Left ventricle myocardium superior (tissue), 1 donor: ENCODE results near the gene ABCB4. TPM values are rescaled to one million over a fixed set of nuclear protein-coding genes. Genes with fewer than 3 reads are reported as not detected.
"Not testable (repeated sequence)": the region's sequence is repeated elsewhere in the genome, so short reads cannot be mapped to it uniquely, and the experiment has no call there.

Experiments used
- ATAC-seq: fragments of 200-7000 bp; cut with Tn5 transposase; one replicate; pipeline ENCODE4 v1.9.1; 2020; ENCODE audit warnings: mild to moderate bottlenecking, moderate library complexity
- DNase-seq: peaks from one replicate; pipeline ENCODE4 v3.0.0-alpha.2; 2020
- intact Hi-C: fragments of 100-400 bp; cut with micrococcal nuclease; formaldehyde crosslinking; loops from one replicate; pipeline ENCODE4 v1.11.0; 2022
- total RNA-seq: library from RNA; stranded (reverse); fragmentation: NEBNext Ultra II Directional; extraction: Animal tissue kit (Norgen Biotek cat#: 25700); gene quantifications from one replicate; pipeline ENCODE4 v1.2.1, GENCODE V29; 2021
- donor health status: DM: no; HTN: yes; CAD: no; lungs with severe emphysema.

Gene ABCB4
- total RNA-seq, 1 donor from 2014 or later, result 5.7 TPM

DNA sequence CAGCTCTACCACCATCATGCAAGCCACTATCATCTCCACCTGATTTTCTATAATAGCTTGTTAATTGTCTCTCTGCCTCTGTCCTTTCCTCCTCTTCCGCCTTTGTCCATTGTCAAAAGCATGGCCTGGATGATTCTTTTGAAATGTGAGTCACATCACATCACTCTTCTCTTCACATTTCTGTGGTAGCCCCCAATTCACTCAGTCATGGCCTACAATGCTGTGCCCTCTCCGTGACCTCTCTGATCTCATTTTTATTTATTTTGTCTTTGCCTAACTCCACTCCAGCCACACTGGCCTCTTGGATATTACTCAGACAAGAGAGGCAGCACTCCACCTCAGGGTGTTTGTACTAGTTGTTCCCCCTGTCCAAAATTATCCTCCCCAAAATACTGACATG lies 4.9 kb upstream of the ABCB4 start:
- DNase-seq, result no peak
- intact Hi-C loops, result no loop called here
- no peak for ATAC-seq

DNA sequence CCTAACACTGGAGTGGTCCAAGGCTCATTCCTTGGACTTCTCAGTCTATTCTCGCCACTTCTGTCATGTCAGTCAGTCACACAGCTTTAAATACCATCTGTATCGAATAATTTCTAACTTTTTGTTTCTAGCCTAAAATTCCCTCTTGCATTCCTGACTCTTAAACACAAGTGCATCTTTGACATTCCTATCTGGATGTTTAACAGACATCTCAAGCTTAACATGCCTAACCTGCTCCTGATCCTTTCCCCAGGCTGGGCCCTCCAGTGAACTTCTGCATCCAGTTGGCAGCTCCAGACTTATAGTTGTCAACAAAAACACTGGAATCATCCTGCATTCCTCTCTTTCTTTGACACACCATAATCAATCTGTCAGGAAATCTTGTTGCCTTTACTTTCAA lies 4.5 kb upstream of the ABCB4 start:
- intact Hi-C loops, result no loop called here
- ATAC-seq (no peak), DNase-seq (no peak)

DNA sequence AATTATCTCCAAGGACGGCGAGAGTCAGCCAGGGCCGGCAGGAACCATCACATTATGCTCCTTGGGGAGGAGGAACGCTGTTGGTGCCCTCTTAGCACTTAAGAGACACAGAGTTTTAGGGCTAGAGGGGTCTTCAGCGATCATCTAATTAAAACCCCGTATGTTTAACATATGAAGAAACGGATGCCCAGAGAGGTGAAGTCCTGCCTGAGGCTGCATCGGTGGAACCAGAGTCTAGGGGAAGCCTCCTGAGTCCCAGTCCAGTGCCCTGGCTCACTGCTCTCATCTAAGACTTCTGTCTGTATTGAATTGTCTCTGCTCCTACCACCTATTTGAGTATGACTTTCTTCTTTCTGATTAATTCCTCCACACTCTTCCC lies 688 bp upstream of the ABCB4 start:
- DNase-seq, result no peak
- no peak for ATAC-seq
- intact Hi-C loops, result no loop called here

DNA sequence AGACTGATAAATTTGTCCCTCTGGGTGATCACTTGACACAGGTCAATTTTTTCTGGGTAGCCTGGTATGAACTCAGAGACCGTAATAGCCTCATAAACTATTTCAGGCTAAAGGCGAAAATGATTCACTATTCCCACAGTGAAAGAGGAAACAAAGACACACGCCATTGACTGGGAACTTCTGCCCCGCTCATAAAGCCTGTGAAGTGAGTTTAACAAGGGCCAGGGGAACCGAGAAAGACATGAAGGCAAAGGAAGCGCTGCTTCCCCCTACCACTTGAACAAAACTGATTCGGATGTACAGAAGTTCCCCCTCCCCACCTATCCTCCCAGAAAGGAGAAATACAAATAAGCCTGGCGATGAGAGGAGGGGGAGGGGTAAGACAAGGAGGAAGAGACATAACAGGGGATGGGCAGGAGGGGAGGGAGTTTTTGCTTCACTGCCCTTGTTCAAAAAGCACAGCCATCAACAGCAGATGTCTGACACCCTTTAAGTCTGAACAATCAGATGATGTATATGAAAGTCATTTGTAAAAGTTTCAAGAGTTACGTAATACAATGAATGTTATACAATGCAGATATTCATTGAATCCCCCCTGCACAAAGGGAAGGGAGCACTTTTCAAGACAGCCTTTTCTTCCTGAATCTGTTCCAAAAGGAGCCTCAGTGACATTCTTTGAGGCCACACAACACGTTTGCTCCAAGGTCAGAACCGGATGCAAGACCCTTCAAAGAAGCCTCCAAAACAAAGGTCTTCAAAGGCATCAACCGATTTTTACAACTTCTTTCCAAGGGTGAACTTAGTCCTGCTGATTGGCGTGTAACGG lies 734 bp downstream of the ABCB4 start:
- DNase-seq (no peak), ATAC-seq (peak; percentile 83)
- intact Hi-C loops, result no loop called here

DNA sequence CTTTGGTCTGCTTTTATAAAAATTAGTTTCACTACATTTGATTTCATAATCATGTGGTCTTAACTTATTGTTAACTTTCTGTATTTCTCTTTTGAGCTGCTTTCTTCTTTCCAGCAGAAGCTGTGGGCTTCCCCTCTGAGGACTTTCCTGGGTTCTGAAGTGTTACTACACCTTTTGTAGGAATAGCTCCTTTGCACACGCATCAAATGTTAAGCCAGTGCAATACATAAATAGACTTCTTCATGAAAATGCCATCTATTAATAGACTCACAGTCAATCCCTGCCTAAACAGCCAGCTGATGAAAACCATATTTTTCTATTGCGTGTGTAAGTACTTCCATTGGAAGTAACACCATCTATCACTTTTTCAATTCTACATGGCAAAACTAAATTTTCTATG lies 1.5 kb downstream of the ABCB4 start:
- no peak for DNase-seq
- ATAC-seq, result peak; percentile 81
- intact Hi-C loops, result no loop called here

DNA sequence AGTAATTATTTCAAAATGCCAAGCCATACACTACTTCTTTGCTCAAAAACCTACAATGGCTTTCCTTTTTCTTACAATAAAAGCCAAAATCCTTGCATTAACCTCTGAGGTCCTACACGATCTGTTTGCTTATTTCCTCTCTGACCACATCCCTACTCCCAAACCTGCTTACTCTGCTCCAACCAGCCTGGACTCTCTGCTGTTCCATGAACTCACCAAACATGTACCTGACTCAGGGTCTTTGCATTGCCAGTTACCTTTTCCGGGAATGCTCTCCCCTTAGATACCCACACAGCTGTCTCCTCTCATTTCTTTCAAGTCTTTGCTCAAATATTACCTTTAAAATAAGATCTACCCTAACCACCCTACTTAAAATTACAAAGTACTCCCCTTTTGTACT lies 2.3 kb downstream of the ABCB4 start:
- intact Hi-C loops, result no loop called here
- ATAC-seq (peak; percentile 13), DNase-seq (no peak)

DNA sequence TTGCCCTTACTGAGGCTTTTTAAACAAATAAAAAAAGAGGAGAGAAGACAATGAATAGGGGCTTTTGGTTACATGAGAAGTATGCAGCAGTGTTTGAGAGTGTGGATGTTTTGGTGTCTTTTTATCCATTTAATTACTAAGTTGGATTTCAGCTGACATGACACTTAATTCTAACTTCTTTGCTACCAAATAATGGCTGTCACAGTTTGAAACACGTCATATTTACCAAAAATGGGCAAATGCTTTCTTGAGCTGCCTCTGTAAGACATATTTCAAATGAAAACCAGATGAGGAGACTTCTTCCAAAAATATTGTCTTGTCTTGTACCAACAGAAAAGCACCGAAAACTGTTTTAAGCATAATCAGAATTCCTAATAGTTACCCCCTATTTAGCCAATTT lies 4.0 kb downstream of the ABCB4 start:
- ATAC-seq (no peak), DNase-seq (no peak)
- intact Hi-C loops, result no loop called here

DNA sequence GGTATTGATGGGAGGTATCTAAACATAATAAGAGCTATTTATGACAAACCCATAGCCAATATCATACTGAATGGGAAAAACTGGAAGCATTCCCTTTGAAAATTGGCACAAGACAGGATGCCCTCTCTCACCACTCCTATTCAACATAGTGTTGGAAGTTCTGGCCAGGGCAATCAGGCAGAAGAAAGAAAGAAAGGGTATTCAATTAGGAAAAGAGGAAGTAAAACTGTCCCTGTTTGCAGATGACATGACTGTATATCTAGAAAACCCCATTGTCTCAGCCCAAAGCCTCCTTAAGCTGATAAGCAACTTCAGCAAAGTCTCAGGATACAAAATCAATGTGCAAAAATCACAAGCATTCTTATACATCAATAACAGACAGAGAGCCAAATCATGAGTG lies 6.3 kb downstream of the ABCB4 start:
- DNase-seq, intact Hi-C loops: not testable (repeated sequence)

DNA sequence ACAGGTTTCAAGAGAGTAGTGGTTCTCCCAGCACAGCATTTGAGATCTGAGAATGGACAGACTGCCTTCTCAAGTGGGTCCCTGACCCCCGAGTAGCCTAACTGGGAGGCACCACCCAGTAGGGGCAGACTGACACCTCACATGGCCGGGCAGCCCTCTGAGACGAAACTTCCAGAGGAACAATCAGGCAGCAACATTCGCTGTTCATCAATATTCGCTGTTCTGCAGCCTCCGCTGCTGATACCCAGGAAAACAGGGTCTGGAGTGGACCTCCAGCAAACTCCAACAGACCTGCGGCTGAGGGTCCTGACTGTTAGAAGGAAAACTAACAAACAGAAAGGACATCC lies 10.0 kb downstream of the ABCB4 start:
- intact Hi-C loops, ATAC-seq, DNase-seq: not testable (repeated sequence)

More for the DNA sequence above, 6.3 kb downstream of the ABCB4 start:
- not testable (repeated sequence) for ATAC-seq

DNA sequence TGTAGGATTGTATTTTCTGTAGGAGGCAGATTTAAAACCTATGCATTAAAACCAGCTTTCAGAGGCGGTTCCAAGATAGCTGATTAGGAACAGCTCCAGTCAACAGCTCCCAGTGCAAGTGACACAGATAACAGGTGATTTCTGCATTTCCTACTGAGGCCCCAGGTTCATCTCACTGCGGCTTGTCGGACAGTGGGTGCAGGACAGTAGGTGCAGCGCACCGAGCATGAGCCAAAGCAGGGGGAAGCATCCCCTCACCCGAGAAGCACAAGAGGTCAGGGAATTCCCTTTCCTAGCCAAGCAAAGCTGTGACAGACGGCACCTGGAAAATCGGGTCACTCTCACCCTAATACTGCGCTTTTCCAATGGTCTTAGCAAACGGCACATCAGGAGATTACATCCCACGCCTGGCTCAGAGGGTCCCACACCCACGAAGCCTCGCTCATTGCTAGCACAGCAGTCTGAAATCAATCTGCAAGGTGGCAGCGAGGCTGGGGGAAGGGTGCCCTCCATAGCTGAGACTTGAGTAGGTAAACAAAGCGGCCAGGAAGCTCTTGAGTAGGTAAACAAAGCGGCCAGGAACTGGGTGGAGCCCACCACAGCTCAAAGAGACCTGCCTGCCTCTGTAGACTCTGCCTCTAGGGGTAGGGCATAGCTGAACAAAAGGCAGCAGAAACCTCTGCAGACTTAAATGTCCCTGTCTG lies 10.5 kb downstream of the ABCB4 start:
- intact Hi-C loops, DNase-seq, ATAC-seq: not testable (repeated sequence)

DNA sequence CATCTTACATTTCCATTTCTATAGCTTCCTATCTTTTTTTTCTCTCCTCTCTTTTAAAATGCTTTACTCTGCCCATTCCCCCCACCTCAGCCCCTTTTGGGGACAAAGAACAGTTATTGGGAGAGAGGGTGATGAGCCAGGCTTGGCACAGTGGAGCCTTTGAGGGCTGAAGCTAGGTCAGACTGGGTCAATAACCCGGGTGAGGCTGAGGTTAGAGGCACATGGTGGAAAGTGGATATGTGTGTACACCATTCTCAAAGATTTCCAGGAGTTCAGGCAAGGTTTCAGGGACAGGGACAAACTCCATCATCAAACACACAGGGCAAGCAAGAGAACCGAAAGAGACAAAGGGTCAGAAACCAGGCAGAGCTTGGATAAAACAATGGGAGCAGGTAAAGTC lies 11.5 kb downstream of the ABCB4 start:
- no peak for DNase-seq
- no peak for ATAC-seq
- intact Hi-C loops, result no loop called here

DNA sequence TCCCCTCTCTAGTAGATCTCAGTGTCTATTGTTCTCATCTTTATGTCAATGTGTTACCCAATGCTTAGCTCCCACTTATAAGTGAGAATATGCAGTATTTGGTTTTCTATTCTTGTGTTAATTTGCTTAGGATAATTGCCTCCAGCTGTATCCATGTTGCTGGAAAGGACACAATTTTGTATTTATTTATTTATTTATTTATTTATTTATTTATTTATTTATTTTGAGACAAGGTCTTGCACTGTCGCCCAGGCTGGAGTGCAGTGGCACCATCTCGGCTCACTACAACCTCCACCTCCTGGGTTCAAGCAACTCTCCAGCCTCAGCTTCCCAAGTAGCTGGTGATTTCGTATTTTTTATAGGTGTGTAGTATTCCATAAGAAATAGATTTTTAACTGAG lies 15.0 kb downstream of the ABCB4 start:
- intact Hi-C loops, ATAC-seq, DNase-seq: not testable (repeated sequence)

DNA sequence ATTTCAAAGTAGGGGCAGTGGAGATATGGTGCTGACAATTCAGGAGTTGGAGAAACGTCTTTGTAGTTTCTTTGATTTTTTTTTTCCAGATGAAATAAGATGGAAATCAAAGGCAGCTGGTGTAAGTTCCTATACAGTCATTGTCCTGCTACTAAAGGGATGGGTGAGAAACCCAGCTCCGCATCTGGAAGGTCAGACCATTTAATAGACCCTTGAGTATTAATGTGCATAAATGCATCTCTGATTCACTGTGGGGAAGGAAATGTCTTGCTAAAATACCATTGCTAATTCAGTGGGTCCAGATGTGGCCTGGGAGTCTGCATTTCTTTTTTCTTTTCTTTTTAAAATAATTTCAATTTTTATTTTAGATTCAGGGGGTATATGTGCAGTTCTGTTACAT lies 15.5 kb downstream of the ABCB4 start:
- intact Hi-C loops, result no loop called here
- no peak for DNase-seq
- ATAC-seq, result no peak

DNA sequence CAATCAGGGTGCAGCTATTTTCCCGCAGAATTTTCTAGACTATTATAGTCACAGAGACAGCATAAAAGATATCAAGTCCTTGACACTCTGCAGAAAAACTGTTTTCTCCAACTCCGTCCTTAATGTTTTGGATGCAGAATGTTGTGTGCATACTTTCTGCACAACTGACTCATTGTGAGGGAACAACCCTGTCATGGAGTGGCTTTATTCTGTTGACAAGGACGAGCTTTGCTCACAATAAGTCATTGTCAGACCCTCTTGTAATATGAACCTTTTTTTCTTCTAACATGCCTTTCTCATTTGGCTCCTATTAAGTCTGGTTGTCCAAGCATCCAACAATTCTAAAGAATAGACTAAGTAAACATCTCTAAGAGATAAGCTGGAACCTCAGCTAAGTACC lies 17.3 kb downstream of the ABCB4 start:
- intact Hi-C loops, result no loop called here
- DNase-seq (no peak), ATAC-seq (no peak)

DNA sequence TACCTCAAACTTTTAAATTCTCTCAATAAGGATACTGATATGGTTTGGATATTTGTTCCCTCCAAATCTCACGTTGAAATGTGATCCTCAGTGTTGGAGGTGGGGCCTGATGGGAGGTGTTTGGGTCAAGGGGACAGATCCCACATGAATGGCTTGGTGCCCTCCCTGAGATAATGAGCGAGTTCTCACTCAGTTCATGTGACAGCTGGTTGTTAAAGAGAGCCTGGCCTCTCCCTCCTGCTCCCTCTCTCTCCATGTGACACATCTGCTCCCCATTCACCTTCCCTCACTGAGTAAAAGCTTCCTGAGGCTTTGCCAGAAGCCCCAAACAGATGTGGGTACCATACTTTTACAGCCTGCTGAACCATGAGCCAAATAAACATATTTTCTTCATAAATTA lies 19.2 kb downstream of the ABCB4 start:
- DNase-seq (no peak), ATAC-seq (peak; percentile 77)
- intact Hi-C loops, result no loop called here

DNA sequence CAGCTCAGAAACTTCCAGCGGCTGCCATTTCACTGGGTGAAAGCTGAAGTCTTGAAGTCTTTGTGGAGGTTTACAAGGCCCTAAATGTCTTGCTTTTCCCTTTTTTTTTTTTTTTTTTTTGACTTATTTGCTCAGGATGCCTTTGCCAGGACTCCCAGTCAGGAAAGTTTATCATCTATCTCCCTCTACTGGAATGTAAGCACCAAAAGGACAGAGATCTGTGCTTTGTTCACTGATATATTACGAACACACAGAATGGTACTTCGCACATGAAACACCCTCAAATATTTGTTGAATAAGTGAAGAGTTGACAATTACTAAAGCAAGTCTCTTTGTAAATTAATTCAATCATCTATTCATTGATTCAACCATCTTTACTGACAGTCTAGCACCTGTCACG lies 23.2 kb downstream of the ABCB4 start:
- intact Hi-C loops, result no loop called here
- no peak for ATAC-seq

DNA sequence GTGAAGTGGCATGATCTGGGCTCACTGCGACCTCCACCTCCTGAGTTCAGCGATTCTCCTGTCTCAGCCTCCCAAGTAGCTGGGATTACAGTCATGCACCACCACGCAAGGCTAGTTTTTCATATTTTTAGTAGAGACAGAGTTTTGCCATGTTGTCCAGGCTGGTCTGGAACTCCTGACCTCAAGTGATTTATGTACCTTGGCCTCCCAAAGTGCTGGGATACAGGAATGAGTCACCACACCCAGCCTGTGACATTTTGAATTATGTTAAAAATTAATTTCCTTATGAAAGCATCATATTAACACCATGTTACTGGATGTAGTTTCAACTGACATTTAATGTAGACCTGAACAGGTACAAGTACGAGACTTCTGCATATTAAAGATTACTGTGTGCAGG lies 24.3 kb downstream of the ABCB4 start:
- ATAC-seq, result no peak
- DNase-seq, result no peak
- intact Hi-C loops, result no loop called here

More for the DNA sequence above, 23.2 kb downstream of the ABCB4 start:
- no peak for DNase-seq

DNA sequence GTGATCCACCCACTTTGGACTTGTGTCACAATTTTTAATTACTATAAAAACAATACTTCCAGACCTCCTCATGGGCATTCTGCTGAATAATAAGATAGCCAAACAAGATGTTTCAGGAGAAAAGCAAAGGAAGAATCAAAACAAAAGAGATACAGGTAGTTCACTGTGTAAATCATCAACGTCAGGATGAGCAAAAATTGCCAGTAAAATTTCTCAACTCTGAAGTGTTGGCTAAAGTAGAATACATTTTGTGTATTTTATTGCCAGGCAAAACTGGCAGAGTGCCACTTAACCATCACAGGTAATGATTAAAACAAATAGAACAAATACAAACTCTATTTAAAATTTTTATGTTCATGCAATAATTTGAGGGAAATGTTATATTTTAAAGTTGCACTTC lies 24.8 kb downstream of the ABCB4 start:
- no peak for ATAC-seq
- intact Hi-C loops, result no loop called here
- no peak for DNase-seq

DNA sequence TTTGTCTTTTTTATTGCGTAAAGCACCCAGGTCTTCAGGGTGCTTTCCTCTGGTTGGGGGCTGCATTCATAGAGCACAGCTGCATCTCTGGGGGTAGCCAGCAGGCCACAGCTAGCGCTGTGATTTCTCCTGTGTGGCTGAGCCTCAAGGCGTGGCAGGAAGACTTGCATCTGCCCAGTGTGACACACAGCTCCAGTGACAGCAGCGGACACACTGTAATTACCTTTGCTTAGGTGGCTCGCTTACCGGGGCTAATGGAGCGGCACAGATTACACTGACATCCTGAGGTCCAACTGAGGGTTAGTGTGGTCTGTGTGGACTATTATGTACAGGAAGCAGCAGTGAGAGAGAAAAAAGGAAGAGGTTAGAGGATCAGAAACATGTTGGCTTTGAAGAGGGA lies 27.1 kb downstream of the ABCB4 start:
- intact Hi-C loops, result no loop called here
- DNase-seq (no peak), ATAC-seq (no peak)

DNA sequence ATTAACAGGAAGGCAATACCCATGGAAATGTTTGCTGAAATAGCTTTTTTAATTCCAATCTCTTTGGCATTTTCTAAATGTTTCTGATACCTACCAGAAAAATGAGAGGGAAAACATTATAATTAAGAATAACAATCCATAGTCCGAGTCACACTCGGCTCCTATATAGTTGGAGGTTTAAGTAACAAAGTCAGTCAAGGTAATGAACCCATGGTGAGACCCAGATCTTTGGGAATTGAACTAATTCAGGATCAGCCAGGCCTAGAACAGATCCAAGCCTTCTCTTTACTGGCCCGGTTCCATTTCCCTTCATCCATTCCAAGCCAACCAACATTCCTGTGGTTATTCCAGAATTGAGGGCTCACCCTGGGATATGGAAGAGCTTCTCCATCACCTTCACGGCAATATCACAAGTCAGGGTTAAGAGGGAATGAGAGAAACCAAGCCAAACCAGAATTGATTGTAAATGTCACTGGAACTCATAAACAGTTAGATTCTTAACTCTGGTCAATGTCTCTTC lies 28.3 kb downstream of the ABCB4 start:
- intact Hi-C loops, result no loop called here
- DNase-seq (no peak), ATAC-seq (no peak)

DNA sequence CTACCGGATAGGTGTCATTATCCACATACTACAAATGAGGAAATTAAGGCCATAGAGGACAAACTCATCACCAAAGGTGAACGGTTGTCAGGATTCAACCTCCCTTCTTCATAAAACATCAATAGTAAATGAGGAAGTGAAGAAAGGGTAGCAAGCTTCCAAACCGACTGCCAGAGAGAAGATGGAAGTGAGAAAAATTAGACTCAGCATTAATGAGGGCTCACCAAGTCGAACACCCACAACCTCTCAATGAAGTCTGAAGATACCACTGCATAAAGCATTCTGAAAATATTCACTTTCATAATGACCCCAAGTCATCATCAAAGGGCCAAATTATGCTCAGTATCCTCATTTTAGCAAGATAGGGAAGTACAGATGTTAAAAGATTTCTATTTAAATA lies 29.6 kb downstream of the ABCB4 start:
- ATAC-seq (no peak), DNase-seq (no peak)
- intact Hi-C loops, result no loop called here
